UCSD-AML1 (cell line): ENCODE data around the gene C1QL4.
A peak's percentile ranks its signal among the peaks of the same experiment; 100 is the strongest.
"Not testable (repeated sequence)": the region's sequence is repeated elsewhere in the genome, so short reads cannot be mapped to it uniquely, and the experiment has no call there.

ENCODE experiments used
- DNase-seq: peaks from one replicate; lab custom pipeline; 2025; ENCODE audit not compliant: unreplicated experiment; lab: John Stamatoyannopoulos, UW

Gene C1QL4

GRCh38 chr12:49334681-49335080, 2.3 kb downstream of the C1QL4 start:
- DNase-seq, result no peak

DNA sequence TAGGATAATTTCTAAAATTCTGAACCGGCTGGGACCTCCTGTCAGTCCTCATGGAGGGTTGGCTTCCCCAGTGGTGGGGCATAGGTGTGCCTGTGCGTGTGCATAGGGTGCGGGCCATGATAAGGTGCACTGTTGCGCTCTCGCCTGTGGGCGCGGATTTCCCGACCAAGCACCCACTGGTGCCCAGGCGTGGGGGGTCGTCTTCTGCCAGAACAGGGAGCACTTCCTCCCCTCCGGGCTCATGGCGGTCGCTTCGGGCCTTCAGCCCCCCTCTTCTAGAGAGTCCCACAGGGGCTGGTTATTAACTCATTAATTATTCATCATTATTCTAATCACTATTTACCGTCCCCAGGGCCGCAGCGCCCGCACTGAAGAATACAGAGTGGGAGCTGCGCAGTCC, 2.8 kb downstream of the C1QL4 start:
- DNase-seq, result no peak

DNA sequence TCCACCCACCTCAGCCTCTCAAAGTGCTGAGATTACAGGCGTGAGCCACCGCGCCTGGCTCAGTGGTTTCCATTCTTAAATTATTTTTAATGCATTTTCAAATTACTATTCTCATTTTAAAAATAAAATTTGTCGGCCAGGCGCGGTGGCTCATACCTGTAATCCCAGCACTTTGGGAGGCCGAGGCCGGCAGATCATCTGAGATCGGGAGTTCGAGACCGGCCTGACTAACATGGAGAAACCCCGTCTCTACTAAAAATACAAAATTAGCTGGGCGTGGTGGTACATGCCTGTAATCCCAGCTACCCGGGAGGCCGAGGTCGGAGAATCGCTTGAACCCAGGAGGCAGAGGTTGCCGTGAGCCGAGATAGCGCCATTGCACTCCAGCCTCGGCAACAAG, 3.2 kb downstream of the C1QL4 start:
- not testable (repeated sequence) for DNase-seq

GRCh38 chr12:49332891-49333371, 4.1 kb downstream of the C1QL4 start:
- DNase-seq, result no peak

GRCh38 chr12:49332441-49332861, 4.5 kb downstream of the C1QL4 start:
- no peak for DNase-seq

GRCh38 chr12:49331380-49332222, 5.4 kb downstream of the C1QL4 start:
- peak; percentile 27 for DNase-seq

DNA sequence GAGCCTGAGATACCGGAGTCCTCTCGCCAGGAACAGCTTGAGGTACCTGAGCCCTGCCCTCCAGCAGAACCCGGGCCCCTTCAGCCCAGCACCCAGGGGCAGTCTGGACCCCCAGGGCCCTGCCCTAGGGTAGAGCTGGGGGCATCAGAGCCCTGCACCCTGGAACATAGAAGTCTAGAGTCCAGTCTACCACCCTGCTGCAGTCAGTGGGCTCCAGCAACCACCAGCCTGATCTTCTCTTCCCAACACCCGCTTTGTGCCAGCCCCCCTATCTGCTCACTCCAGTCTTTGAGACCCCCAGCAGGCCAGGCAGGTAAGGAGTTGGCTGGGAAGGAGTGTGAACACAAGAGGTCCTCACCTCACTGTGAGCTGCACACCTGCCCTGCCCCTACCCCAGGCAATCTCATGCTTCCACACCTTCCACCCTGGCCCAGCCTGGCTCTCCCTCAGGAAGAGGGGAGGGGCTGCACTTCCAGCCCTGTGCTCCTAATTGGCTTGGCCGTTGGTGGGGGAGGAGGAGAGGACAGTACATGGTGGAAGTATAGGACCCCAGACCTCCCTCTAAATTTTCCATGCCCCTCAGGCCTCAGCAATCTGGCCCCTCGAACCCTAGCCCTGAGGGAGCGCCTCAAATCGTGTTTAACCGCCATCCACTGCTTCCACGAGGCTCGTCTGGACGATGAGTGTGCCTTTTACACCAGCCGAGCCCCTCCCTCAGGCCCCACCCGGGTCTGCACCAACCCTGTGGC, 6.2 kb downstream of the C1QL4 start:
- no peak for DNase-seq

DNA sequence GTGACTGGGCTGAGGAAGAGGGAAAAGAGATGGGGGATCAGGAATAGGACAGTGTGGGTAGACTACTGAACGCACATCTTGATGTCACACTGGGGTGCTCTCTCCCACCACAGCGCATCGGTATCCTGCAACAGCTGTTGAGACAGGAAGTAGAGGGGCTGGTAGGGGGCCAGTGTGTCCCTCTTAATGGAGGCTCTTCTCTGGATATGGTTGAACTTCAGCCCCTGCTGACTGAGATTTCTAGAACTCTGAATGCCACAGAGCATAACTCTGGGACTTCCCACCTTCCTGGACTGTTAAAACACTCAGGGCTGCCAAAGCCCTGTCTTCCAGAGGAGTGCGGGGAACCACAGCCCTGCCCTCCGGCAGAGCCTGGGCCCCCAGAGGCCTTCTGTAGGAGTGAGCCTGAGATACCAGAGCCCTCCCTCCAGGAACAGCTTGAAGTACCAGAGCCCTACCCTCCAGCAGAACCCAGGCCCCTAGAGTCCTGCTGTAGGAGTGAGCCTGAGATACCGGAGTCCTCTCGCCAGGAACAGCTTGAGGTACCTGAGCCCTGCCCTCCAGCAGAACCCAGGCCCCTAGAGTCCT, 6.9 kb downstream of the C1QL4 start:
- no peak for DNase-seq

DNA sequence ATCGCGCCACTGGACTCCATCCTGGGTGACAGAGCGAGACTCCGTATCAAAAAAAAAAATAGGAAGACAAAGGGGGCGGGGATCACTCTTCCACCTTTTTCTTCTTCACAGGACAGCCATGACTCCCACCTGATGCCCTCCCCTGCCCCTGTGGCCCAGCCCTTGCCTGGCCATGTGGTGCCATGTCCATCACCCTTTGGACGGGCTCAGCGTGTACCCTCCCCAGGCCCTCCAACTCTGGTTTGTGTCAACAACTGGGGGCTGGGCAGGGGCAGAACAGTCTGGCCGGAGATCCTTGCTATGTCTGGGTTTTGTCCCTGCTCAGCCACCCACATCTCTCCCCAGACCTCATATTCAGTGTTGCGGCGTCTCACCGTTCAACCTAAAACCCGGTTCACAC, 8.2 kb downstream of the C1QL4 start:
- DNase-seq, result no peak

- no peak for DNase-seq
Measured at GRCh38 chr12:49327887-49328286, 9.1 kb downstream of the C1QL4 start.

GRCh38 chr12:49327368-49327767, 9.6 kb downstream of the C1QL4 start:
- DNase-seq, result no peak

- DNase-seq, result no peak
Measured at GRCh38 chr12:49325606-49326005, 11.4 kb downstream of the C1QL4 start.

DNA sequence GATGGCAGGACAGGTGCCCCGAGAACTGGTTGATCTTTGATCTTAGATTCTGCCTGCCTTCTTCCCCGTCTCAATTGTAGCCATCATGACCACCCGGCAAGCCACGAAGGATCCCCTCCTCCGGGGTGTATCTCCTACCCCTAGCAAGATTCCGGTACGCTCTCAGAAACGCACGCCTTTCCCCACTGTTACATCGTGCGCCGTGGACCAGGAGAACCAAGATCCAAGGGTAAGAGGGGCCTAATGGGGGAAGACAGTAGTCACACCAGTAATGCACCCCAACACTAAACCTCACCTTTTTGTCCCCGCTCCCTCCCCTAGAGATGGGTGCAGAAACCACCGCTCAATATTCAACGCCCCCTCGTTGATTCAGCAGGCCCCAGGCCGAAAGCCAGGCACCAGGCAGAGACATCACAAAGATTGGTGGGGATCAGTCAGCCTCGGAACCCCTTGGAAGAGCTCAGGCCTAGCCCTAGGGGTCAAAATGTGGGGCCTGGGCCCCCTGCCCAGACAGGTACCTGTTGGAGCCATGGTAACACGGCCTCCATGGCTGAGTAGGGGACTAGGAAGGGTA, 13.4 kb downstream of the C1QL4 start:
- DNase-seq, result no peak

GRCh38 chr12:49322708-49323523, 14.1 kb downstream of the C1QL4 start, which contains the start of gene TROAP:
TROAP (plus strand) TSS chr12:49323255; CDS start chr12:49323609, 354 bp downstream.
- DNase-seq, result peak; percentile 96

- no peak for DNase-seq
Measured at GRCh38 chr12:49322367-49322707, 14.7 kb downstream of the C1QL4 start.

DNA sequence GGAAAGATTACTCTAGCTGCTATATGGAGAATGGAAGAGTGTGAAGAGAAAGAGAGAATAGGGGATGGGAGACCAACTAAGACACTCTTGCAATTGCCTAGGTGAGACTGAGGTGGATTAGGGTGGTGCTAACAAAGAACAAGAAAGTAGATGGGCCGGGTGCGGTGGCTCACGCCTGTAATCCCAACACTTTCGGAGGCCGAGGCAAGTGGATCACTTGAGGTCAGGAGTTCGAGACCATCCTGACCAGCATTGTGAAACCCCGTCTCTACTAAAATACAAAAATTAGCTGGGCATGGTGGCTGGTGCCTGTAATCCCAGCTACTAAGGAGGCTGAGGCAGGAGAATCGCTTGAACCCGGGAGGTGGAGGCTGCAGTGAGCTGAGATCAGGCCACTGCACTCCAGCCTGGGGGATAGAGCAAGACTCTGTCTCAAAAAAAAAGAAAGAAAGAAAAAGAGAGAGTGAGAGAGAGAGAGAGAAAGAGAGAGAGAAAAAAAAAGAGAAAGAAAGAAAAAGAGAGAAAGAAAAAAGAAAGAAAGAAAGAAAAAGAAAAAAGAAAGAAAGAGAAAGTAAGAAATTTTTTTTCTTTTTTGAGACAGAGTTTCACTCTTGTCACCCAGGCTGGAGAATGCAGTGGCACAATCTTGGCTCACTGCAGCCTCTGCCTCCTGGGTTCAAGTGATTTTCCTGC, 16.4 kb downstream of the C1QL4 start:
- not testable (repeated sequence) for DNase-seq

GRCh38 chr12:49317118-49317517, 19.9 kb downstream of the C1QL4 start:
- DNase-seq, result not testable (repeated sequence)

GRCh38 chr12:49314811-49315210, 22.2 kb downstream of the C1QL4 start:
- DNase-seq, result no peak

DNA sequence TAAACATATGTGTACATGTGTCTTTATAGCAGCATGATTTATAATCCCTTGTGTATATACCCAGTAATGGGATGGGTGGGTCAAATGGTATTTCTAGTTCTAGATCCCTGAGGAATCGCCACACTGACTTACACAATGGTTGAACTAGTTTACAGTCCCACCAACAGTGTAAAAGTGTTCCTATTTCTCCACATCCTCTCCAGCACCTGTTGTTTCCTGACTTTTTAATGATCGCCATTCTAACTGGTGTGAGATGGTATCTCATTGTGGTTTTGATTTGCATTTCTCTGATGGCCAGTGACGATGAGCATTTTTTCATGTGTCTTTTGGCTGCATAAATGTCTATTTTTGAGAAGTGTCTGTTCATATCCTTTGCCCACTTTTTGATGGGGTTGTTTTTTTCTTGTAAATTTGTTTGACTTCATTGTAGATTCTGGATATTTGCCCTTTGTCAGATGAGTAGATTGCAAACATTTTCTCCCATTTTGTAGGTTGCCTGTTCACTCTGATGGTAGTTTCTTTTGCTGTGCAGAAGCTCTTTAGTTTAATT, 26.5 kb downstream of the C1QL4 start:
- DNase-seq, result not testable (repeated sequence)

DNA sequence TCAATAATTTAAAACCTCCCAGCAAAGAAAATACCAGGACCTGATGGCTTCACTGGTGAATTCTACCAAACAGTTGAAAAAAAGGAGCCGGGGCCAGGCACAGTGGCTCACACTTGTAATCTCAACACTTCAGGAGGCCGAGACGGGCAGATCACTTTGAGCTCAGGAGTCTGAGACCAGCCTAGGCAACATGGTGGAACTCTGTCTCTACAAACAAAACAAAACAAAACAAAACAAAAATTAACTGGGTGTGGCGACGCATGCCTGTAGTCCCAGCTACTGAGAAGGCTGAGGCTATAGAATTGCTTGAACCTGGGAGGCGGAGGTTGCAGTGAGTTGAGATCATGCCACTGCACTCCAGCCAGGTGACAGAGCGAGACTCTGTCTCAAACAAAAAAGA, 27.6 kb downstream of the C1QL4 start:
- no peak for DNase-seq
